ENCODE measurements around the gene DNAH7. TPM values are rescaled to one million over a fixed set of nuclear protein-coding genes. Genes with fewer than 3 reads are reported as not detected.
"Not testable (repeated sequence)": the region's sequence is repeated elsewhere in the genome, so short reads cannot be mapped to it uniquely, and the experiment has no call there.

The DNAH7 gene
- total RNA-seq, 6 donors from 2014 or later: 1.6 to 33.5 (median 7.8) TPM

DNA sequence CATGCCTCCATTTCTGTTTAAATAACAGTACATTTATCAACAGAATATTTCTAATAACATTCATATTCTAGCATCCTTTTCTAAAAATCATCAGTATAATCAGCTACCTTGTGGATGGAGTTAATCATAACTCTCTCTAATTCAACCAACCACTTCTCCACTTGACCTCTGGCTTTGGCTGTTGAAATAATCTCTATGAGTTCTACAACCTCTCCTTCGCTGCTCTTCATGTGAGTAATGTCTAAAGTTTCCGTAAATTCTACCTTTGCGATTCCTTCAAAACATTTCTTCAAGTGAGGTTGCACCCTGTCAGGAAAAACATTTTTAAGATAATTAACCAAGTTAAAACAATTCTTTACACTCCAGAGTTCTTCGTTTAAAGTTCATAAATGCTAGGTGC lies 134.2 kb downstream of the DNAH7 start:
- no peak for DNase-seq
- WGBS, 2 donors: 61 to 80% methylated on average over 4 of the region's 4 CpGs
- no peak for ATAC-seq (ENCODE audit: low FRiP score in 2 of 2)
- Histone ChIP-seq H3K4me3 (no peak overlapping the region), H3K9me3 (no peaks in the 10 kb centered on the region), H3K36me3 (no peaks in the 10 kb centered on the region), H3K27me3 (no peaks in the 10 kb centered on the region), H3K27ac (no peak overlapping the region), H3K4me1 (no peaks in the 10 kb centered on the region)
- TF ChIP-seq, protein P1, sequence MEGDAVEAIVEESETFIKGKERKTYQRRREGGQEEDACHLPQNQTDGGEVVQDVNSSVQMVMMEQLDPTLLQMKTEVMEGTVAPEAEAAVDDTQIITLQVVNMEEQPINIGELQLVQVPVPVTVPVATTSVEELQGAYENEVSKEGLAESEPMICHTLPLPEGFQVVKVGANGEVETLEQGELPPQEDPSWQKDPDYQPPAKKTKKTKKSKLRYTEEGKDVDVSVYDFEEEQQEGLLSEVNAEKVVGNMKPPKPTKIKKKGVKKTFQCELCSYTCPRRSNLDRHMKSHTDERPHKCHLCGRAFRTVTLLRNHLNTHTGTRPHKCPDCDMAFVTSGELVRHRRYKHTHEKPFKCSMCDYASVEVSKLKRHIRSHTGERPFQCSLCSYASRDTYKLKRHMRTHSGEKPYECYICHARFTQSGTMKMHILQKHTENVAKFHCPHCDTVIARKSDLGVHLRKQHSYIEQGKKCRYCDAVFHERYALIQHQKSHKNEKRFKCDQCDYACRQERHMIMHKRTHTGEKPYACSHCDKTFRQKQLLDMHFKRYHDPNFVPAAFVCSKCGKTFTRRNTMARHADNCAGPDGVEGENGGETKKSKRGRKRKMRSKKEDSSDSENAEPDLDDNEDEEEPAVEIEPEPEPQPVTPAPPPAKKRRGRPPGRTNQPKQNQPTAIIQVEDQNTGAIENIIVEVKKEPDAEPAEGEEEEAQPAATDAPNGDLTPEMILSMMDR (IDR thresholded peaks at IDR 0.05): no peak
- no peak for TF ChIP-seq POLR2AphosphoS5 (IDR thresholded peaks at IDR 0.05)

DNA sequence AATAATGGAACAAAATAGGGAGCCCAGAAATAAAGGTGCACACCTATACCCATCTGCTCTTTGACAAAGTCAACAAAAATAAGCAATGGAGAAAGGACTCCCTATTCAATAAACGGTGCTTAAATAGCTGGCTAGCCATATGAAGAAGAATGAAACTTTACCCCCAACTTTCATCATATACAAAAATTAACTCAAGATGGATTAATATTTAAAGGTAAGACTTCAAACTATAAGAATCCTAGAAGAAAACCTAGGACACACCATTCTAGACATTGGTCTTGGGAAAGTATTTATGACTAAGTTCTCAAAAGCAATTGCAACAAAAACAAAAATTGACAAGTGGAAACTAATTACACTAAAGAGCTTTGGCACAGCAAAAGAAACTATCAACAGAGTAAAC lies 139.1 kb downstream of the DNAH7 start:
- ATAC-seq (ENCODE audit: low FRiP score in 2 of 2): no peak
- Histone ChIP-seq H3K4me1 (no peaks in the 10 kb centered on the region), H3K36me3 (no peaks in the 10 kb centered on the region), H3K4me3 (no peak overlapping the region), H3K27ac (no peak overlapping the region), H3K9me3 (no peaks in the 10 kb centered on the region), H3K27me3 (no peaks in the 10 kb centered on the region)
- TF ChIP-seq POLR2AphosphoS5 (IDR thresholded peaks at IDR 0.05) (no peak), EP300 (IDR thresholded peaks at IDR 0.05) (no peak)
- TF ChIP-seq, protein P1 (IDR thresholded peaks at IDR 0.05): no peak
- DNase-seq: no peak
- WGBS, 2 donors: 78 to 94% methylated on average over 1 of the region's 1 CpG

DNA sequence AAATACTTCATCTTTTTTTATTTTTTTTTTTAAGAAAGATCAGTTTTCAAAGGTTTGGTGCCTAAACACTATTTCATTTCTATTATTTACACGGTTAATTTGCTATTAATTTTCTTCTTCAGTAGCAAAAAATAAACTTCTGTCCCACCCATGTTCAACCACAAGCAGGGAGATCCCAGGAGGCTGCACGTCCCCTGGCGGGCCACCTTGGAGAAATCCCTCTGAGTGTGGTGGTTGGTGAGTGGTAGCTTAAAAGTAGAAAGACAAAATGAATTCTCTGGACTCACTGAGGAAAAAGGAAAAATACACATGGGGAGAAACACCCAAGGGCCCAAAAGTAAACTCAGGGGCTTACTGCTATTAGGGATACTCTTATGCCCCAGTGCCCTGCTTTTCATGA lies 143.5 kb downstream of the DNAH7 start:
- 84 to 88% methylated on average over 3 of the region's 3 CpGs for WGBS, 2 donors
- DNase-seq (no peak), ATAC-seq (ENCODE audit: low FRiP score in 2 of 2) (no peak)
- Histone ChIP-seq H3K36me3 (no peaks in the 10 kb centered on the region), H3K9me3 (no peaks in the 10 kb centered on the region), H3K4me3 (no peak overlapping the region), H3K27me3 (no peaks in the 10 kb centered on the region), H3K27ac (no peak overlapping the region), H3K4me1 (no peaks in the 10 kb centered on the region)
- TF ChIP-seq, protein P1 (IDR thresholded peaks at IDR 0.05): no peak
- TF ChIP-seq EP300 (IDR thresholded peaks at IDR 0.05): no peak
- TF ChIP-seq POLR2A (IDR thresholded peaks at IDR 0.05): no peak
- no peak for TF ChIP-seq POLR2AphosphoS5 (IDR thresholded peaks at IDR 0.05)

DNA sequence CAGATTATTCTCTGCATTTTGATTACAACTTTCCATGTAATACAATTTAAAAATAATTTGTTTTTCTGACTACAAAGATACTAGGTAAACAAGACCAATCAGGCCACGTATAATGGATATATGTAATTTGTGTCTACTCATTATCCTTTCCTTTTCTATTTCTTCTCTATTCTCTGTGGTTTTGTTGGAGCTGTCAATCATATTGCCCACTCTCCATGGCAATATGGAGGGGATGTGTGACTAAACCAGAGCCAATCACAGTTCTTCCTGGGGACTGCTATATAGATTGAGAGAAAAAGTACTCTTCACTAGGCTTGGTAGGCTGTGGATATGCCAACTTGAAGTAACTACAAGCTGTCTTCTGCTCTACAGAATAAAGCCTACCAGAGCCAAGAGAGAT lies 144.7 kb downstream of the DNAH7 start:
- H3K27me3 ChIP-seq: no peaks in the 10 kb centered on the region
- TF ChIP-seq POLR2AphosphoS5 (IDR thresholded peaks at IDR 0.05): no peak
- TF ChIP-seq POLR2A (IDR thresholded peaks at IDR 0.05): no peak
- TF ChIP-seq, protein P1 (IDR thresholded peaks at IDR 0.05): no peak
- no peak for TF ChIP-seq EP300 (IDR thresholded peaks at IDR 0.05)
- no peak overlapping the region for H3K27ac ChIP-seq
- DNase-seq (no peak), ATAC-seq (ENCODE audit: low FRiP score in 2 of 2) (no peak)
- no peaks in the 10 kb centered on the region for H3K9me3 ChIP-seq
- no peaks in the 10 kb centered on the region for H3K4me1 ChIP-seq
- 84 to 87% methylated on average over 1 of the region's 1 CpG for WGBS, 2 donors
- no peaks in the 10 kb centered on the region for H3K36me3 ChIP-seq
- H3K4me3 ChIP-seq: no peak overlapping the region

DNA sequence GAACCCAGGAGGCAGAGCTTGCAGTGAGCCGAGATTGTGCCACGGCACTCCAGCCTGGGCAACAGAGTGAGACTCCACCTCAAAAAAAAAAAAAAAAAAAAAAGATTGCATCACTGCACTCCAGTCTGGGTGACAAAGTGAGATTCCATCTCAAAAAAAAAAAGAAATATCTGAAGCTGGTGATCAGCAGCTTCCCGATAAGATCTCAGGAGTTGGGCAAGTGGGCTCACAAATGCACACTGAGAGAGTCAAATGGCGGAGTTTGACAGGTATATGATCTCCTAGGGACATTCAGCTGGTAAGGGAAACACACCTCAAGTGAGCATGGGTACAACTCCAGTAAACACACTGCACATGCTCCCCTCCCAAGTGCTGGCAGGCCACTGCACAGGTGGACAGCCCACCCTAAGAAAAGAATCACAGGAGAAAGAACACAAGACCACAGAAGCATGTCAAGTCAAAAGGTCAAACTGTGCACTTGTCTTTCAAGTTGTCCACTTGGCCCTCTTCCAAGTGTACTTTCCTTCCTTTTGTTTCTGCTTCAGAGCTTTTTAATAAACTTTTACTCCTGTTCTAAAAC lies 151.5 kb downstream of the DNAH7 start:
- not testable (repeated sequence) for H3K27me3 ChIP-seq; H3K4me3 ChIP-seq; DNase-seq; H3K4me1 ChIP-seq; H3K36me3 ChIP-seq; ATAC-seq (ENCODE audit: low FRiP score in 2 of 2); H3K9me3 ChIP-seq; H3K27ac ChIP-seq
- 92 to 96% methylated on average over 4 of the region's 4 CpGs for WGBS, 2 donors
